Rectal smooth muscle tissue (tissue), 1 donor: ENCODE data around the gene FAM98C.

Experiments used
- H3K27ac ChIP-seq: one replicate; pipeline ENCODE4 v1.7.0; 2013; ENCODE audit warnings: low read depth, low read length, inconsistent platforms
- H3K27me3 ChIP-seq: one replicate; pipeline ENCODE4 v1.7.0; 2013; ENCODE audit warnings: low read length; ENCODE audit not compliant: control insufficient read depth, insufficient read depth
- H3K36me3 ChIP-seq: one replicate; pipeline ENCODE4 v1.7.0; 2013; ENCODE audit warnings: low read length; ENCODE audit not compliant: control insufficient read depth, insufficient read depth
- H3K4me1 ChIP-seq: one replicate; pipeline ENCODE4 v1.7.0; 2013; ENCODE audit warnings: low read length; ENCODE audit not compliant: control insufficient read depth, insufficient read depth
- H3K4me3 ChIP-seq: one replicate; pipeline ENCODE4 v1.7.0; 2013; ENCODE audit warnings: low read length
- H3K9ac ChIP-seq: one replicate; pipeline ENCODE4 v1.7.0; 2013; ENCODE audit warnings: low read length

Gene FAM98C

GRCh38 chr19:38369584-38369983 is 33.3 kb upstream of the FAM98C start:
- Histone ChIP-seq H3K4me3 (no peak overlapping the region), H3K27me3 (peaks cover 3% of the 10 kb centered on the region), H3K36me3 (no peaks in the 10 kb centered on the region), H3K27ac (no peak overlapping the region), H3K4me1 (no peaks in the 10 kb centered on the region), H3K9ac (no peak overlapping the region)

GRCh38 chr19:38370299-38370698 is 32.6 kb upstream of the FAM98C start:
- H3K9ac ChIP-seq = no peak overlapping the region
- H3K27me3 ChIP-seq = peaks cover 3% of the 10 kb centered on the region
- no peak overlapping the region for H3K4me3 ChIP-seq
- peaks cover 2% of the 10 kb centered on the region for H3K4me1 ChIP-seq
- no peak overlapping the region for H3K27ac ChIP-seq
- H3K36me3 ChIP-seq = no peaks in the 10 kb centered on the region

- H3K36me3 ChIP-seq = peaks cover under 1% of the 10 kb centered on the region
- H3K4me3 ChIP-seq = no peak overlapping the region
- peaks cover 10% of the 10 kb centered on the region for H3K4me1 ChIP-seq
- no peak overlapping the region for H3K9ac ChIP-seq
- no peak overlapping the region for H3K27ac ChIP-seq
- H3K27me3 ChIP-seq = peaks cover 3% of the 10 kb centered on the region
These were observed 31.8 kb upstream of the FAM98C start for GRCh38 chr19:38371081-38371480.

- H3K4me1 ChIP-seq = peaks cover 14% of the 10 kb centered on the region
- peak overlapping the region; percentile 67 for H3K4me3 ChIP-seq
- H3K9ac ChIP-seq = no peak overlapping the region
- peak overlapping the region; percentile 90 for H3K27ac ChIP-seq
- H3K27me3 ChIP-seq = no peaks in the 10 kb centered on the region
- H3K36me3 ChIP-seq = peaks cover 9% of the 10 kb centered on the region
These were observed 29.0 kb upstream of the FAM98C start for GRCh38 chr19:38373907-38374331.

- H3K4me3 ChIP-seq = peak within 1 kb of the TSS; percentile 97
- peak within 1 kb of the TSS; percentile 90 for H3K27ac ChIP-seq
- no peaks in the 10 kb centered on the region for H3K27me3 ChIP-seq
These were observed 28.4 kb upstream of the FAM98C start, which contains the start of gene PSMD8 for GRCh38 chr19:38374332-38375097. Gene PSMD8 (plus strand): TSS chr19:38374571. CDS start chr19:38374602, 31 bp downstream.

GRCh38 chr19:38375098-38375493 is 27.8 kb upstream of the FAM98C start:
- Histone ChIP-seq H3K27me3 (no peaks in the 10 kb centered on the region), H3K4me3 (peak overlapping the region; percentile 97), H3K36me3 (peaks cover 17% of the 10 kb centered on the region), H3K4me1 (peaks cover 14% of the 10 kb centered on the region), H3K27ac (peak overlapping the region; percentile 90), H3K9ac (peak overlapping the region; percentile 81)

More at GRCh38 chr19:38374332-38375097, 28.4 kb upstream of the FAM98C start, which contains the start of gene PSMD8:
- H3K36me3 ChIP-seq = peaks cover 15% of the 10 kb centered on the region
- peak within 1 kb of the TSS; percentile 81 for H3K9ac ChIP-seq
- peaks cover 14% of the 10 kb centered on the region for H3K4me1 ChIP-seq

GRCh38 chr19:38375748-38376147 is 27.1 kb upstream of the FAM98C start:
- Histone ChIP-seq H3K27me3 (no peaks in the 10 kb centered on the region), H3K4me1 (peaks cover 14% of the 10 kb centered on the region), H3K9ac (no peak overlapping the region), H3K4me3 (peak overlapping the region; percentile 97), H3K27ac (no peak overlapping the region), H3K36me3 (peaks cover 17% of the 10 kb centered on the region)

GRCh38 chr19:38376576-38376975 is 26.3 kb upstream of the FAM98C start:
- Histone ChIP-seq H3K27ac (no peak overlapping the region), H3K9ac (no peak overlapping the region), H3K27me3 (no peaks in the 10 kb centered on the region), H3K4me3 (no peak overlapping the region), H3K4me1 (peaks cover 14% of the 10 kb centered on the region), H3K36me3 (peaks cover 24% of the 10 kb centered on the region)

GRCh38 chr19:38377052-38377451 is 25.8 kb upstream of the FAM98C start:
- peaks cover 14% of the 10 kb centered on the region for H3K4me1 ChIP-seq
- no peak overlapping the region for H3K4me3 ChIP-seq
- peaks cover 29% of the 10 kb centered on the region for H3K36me3 ChIP-seq
- H3K27me3 ChIP-seq = no peaks in the 10 kb centered on the region
- no peak overlapping the region for H3K27ac ChIP-seq
- H3K9ac ChIP-seq = no peak overlapping the region

GRCh38 chr19:38378866-38379265 is 24.0 kb upstream of the FAM98C start:
- Histone ChIP-seq H3K27me3 (no peaks in the 10 kb centered on the region), H3K4me3 (no peak overlapping the region), H3K27ac (no peak overlapping the region), H3K4me1 (peaks cover 14% of the 10 kb centered on the region), H3K36me3 (peaks cover 39% of the 10 kb centered on the region), H3K9ac (no peak overlapping the region)

- peaks cover 3% of the 10 kb centered on the region for H3K27me3 ChIP-seq
- H3K4me1 ChIP-seq = peaks cover 4% of the 10 kb centered on the region
- H3K9ac ChIP-seq = no peak overlapping the region
- H3K27ac ChIP-seq = no peak overlapping the region
- H3K4me3 ChIP-seq = no peak overlapping the region
- peaks cover 37% of the 10 kb centered on the region for H3K36me3 ChIP-seq
These were observed 21.8 kb upstream of the FAM98C start for GRCh38 chr19:38381138-38381537.

- H3K4me3 ChIP-seq = no peak overlapping the region
- H3K27ac ChIP-seq = no peak overlapping the region
- H3K36me3 ChIP-seq = peaks cover 31% of the 10 kb centered on the region
- peaks cover 6% of the 10 kb centered on the region for H3K27me3 ChIP-seq
- no peaks in the 10 kb centered on the region for H3K4me1 ChIP-seq
- no peak overlapping the region for H3K9ac ChIP-seq
These were observed 19.7 kb upstream of the FAM98C start for GRCh38 chr19:38383184-38383583.

GRCh38 chr19:38383743-38384142 is 19.1 kb upstream of the FAM98C start:
- no peaks in the 10 kb centered on the region for H3K4me1 ChIP-seq
- H3K27me3 ChIP-seq = peaks cover 7% of the 10 kb centered on the region
- H3K27ac ChIP-seq = no peak overlapping the region
- no peak overlapping the region for H3K9ac ChIP-seq
- H3K36me3 ChIP-seq = peaks cover 31% of the 10 kb centered on the region
- H3K4me3 ChIP-seq = no peak overlapping the region
